Stimulated activated CD8-positive, alpha-beta memory T cell treated with anti-CD3 and anti-CD28 coated beads, Interleukin-4, amount 100 ng/mL, for 24 hours (primary cell): ENCODE data around the gene DMRT3.

ENCODE experiments used
- DNase-seq: peaks from one replicate; pipeline ENCODE4 v3.0.0-alpha.2; 2020; ENCODE audit warnings: low read depth

DMRT3 gene

GRCh38 chr9:976258-976942 lies at the start of gene DMRT3:
Gene DMRT3 (plus strand): TSS chr9:976655. CDS start chr9:977002, 347 bp downstream.
- no peak for DNase-seq

GRCh38 chr9:926976-927375 lies 49.5 kb upstream of the DMRT3 start:
- DNase-seq: no peak

GRCh38 chr9:928363-929042 lies 48.0 kb upstream of the DMRT3 start:
- DNase-seq: no peak

GRCh38 chr9:929719-930118 lies 46.7 kb upstream of the DMRT3 start:
- no peak for DNase-seq

- no peak for DNase-seq
Observed at GRCh38 chr9:933356-933755, 43.1 kb upstream of the DMRT3 start.

GRCh38 chr9:935348-935965 lies 41.0 kb upstream of the DMRT3 start:
- DNase-seq: no peak

- DNase-seq: no peak
Observed at GRCh38 chr9:942805-943580, 33.5 kb upstream of the DMRT3 start.

GRCh38 chr9:947985-948384 lies 28.5 kb upstream of the DMRT3 start:
- no peak for DNase-seq

GRCh38 chr9:948497-948896 lies 28.0 kb upstream of the DMRT3 start:
- DNase-seq: no peak

GRCh38 chr9:950139-950538 lies 26.3 kb upstream of the DMRT3 start:
- no peak for DNase-seq

GRCh38 chr9:952546-952945 lies 23.9 kb upstream of the DMRT3 start:
- DNase-seq: no peak

GRCh38 chr9:959105-959504 lies 17.4 kb upstream of the DMRT3 start:
- DNase-seq: no peak

- DNase-seq: no peak
Observed at GRCh38 chr9:959914-960313, 16.5 kb upstream of the DMRT3 start.

GRCh38 chr9:962023-962422 lies 14.4 kb upstream of the DMRT3 start:
- DNase-seq: no peak

GRCh38 chr9:965497-965896 lies 11.0 kb upstream of the DMRT3 start:
- DNase-seq: no peak

GRCh38 chr9:966870-967269 lies 9.6 kb upstream of the DMRT3 start:
- DNase-seq: no peak

- no peak for DNase-seq
Observed at GRCh38 chr9:967436-967835, 9.0 kb upstream of the DMRT3 start.

GRCh38 chr9:967903-968641 lies 8.4 kb upstream of the DMRT3 start:
- no peak for DNase-seq

GRCh38 chr9:969310-970150 lies 6.9 kb upstream of the DMRT3 start:
- DNase-seq: no peak

GRCh38 chr9:970151-970996 lies 6.1 kb upstream of the DMRT3 start:
- DNase-seq: no peak
